NOMO-1 treated with DMSO at 0.1 percent for 48 hours (cell line): ENCODE data around the gene SLC29A1.
A peak's percentile ranks its signal among the peaks of the same experiment; 100 is the strongest.
"Not testable (repeated sequence)": the region's sequence is repeated elsewhere in the genome, so short reads cannot be mapped to it uniquely, and the experiment has no call there.

ENCODE experiments used
- DNase-seq: peaks from one replicate; lab custom pipeline; 2025; ENCODE audit not compliant: unreplicated experiment; lab: John Stamatoyannopoulos, UW

The SLC29A1 gene

DNA sequence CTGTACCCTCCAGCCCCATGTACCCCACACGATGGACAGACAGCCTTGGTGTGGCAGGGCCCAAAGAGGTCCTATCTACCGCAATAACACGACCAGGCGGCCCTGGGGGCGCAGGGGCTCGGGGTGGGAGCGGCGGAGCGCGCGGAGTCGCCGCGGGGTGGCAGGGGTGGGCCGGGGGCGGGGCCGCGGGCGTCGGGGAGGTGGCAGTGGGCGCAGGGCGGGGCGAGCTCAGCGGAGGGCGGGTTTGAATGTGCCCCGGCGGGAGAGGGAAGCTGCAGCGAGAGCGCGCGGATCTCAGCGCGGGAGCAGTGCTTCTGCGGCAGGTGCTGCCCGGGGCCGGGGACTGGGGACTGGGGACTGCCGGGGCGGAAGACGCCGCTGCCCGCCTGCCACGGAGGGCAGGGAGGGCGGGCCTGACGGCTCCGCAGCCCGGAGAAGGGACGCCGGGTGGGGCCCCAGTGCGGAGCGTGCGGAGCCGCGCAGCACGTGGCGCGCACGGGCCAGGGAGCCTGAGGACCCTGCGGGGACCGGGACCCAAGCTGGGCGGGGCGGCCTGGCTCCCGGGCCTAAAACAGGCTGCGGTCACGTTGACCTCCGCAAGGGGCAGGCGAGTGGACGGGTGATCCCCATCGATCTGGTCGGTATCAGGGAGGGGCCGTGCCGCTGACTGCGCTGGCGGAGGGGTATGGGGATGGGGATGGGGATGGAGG lies at the start of gene SLC29A1:
SLC29A1 (plus strand) TSS at position 277 of the 710 bp plus-strand sequence. CDS start 3,719 bp downstream, outside the sequence.
- DNase-seq = peak; percentile 80

DNA sequence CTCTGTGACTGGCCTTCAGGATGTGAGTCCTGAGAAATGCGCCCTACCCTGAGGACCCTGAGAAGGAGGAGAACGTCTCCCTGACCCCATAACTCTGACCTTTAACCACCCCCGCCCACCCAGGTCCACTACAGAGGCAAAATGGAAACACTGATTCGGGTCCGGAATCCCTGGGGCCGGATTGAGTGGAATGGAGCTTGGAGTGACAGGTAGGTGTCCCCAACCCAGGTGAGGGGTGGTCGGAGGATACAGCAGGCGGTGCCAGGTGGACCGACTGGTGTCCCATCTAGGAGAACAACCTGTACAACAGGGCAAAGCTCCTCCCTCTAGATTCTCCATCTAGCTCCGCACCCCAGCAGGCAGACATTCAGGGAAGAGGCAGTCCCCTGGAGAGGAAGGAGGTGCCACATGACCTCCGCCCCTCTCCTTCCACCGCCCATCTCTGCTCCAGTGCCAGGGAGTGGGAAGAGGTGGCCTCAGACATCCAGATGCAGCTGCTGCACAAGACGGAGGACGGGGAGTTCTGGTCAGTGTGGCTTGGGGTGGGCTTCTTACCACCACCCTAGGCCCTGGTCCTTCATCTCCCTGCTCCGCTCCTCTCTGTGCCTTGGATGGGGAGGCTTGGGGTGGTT lies 47.1 kb upstream of the SLC29A1 start:
- no peak for DNase-seq

DNA sequence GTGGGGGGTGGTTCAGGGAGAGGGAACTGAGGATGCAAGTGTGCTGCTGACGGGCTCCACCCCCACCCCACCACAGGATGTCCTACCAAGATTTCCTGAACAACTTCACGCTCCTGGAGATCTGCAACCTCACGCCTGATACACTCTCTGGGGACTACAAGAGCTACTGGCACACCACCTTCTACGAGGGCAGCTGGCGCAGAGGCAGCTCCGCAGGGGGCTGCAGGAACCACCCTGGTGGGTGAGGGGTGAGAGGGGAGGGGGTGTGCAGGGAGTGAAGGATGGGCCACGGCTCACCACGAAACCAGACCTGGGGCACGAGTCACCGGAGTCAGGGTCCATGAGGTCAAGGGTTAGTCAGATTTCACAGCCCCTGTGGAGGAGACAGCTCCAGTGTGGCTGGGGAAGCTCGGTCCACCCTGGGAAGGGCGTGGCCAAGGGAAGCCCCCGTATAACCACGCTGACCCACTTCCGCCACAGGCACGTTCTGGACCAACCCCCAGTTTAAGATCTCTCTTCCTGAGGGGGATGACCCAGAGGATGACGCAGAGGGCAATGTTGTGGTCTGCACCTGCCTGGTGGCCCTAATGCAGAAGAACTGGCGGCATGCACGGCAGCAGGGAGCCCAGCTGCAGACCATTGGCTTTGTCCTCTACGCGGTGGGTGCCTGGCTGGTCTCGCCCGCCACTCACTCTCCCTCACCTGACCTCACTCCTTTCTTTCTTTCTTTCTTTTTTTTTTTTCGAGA lies 46.5 kb upstream of the SLC29A1 start:
- no peak for DNase-seq

DNA sequence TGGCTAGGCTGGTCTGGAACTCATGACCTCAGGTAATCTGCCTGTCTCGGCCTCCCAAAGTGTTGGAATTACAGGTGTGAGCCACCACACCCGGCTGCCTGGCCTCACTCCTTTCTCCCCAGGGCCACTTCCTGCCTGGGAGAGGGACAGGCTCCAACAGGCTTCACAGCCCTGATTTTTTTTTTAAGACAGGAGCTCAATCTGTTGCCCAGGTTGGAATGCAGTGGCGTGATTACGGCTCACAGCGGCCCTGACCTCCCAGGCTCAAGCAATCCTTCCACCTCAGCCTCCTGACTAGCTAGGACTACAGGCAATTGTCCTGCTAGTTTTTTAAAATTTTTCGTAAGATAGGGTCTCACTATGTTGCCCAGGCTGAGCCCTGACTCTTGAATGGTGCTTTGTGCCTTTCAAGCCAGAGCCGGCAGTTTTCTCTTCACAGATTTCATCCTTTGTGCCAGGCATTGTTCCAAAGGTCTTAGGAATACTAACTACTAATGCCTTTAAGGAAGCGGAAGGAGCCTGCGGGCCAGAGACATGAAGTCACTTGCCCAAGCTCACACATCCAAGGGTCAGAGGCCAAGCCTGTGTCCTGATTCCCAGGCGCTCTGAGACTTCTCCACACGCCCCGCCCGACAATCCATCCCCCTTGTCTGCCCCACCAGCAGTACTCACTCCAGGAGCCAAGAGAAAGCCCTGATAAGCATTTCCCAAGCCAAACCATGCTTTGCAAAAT lies 45.5 kb upstream of the SLC29A1 start:
- no peak for DNase-seq

DNA sequence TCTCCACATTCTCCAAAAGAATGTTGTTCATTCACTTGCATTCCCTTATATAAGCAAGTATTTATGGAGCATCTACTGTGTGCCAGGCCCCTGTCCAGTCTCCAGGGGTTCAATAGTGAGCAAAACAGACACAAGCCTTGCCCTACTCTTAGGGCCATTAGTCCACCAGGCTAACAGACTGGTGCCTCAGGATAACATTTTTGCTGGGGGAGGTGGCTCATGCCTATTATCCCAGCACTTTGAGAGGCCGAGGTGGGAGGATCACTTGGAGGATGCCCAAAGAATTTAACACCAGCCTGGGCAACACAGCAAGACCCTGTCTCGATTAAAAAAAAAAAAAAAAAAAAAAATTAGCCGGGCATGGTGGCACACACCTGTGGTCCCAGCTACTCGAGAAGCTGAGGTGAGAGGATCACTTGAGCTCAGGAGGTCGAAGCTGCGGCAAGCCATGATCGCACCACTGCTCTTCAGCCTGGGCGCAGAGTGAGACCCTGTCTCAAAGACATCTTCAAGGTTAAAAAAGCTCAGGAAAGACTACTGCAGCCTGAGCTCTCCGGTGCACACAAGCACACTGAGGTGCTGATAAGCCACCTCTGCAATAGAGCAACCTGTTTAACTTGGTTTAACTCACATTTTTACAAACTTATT lies 44.8 kb upstream of the SLC29A1 start:
- no peak for DNase-seq

DNA sequence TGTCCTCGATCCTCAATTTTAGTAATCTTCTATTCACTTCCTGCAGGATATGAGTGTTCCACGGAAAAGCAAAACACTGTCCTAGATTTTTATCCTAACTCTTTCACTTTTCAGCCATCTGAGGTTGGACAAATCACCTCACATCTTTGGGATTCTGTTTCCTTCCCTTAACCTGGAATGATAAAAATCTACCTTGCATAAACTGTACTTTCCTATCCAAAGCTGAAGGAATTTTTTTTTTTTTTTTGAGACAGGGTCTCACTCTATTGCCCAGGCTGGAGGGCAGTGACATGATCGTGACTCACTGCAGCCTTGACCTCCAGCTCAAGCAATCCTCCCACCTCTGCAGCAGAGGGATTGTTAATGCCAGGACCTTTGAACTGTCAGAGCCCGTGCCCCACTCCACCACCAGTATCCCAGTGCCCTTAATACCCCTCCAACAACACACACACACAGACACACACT lies 44.3 kb upstream of the SLC29A1 start:
- DNase-seq = no peak

DNA sequence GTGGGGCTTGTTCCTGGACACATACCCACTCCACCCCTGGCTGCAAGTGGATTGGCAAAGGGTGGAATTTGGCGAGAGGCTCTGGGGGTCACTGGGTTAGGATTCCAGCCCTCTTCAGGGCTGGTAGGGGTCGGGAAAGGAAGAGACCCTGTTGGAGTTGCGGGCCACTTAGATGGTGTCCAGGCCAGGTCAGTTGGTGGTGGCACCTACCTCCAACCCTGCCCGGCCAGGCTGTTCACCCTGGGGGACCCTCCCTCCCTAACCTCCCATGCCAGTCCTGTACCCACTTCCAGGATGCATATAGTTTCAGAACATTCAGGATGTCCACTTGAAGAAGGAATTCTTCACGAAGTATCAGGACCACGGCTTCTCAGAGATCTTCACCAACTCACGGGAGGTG lies 43.7 kb upstream of the SLC29A1 start:
- DNase-seq = no peak

DNA sequence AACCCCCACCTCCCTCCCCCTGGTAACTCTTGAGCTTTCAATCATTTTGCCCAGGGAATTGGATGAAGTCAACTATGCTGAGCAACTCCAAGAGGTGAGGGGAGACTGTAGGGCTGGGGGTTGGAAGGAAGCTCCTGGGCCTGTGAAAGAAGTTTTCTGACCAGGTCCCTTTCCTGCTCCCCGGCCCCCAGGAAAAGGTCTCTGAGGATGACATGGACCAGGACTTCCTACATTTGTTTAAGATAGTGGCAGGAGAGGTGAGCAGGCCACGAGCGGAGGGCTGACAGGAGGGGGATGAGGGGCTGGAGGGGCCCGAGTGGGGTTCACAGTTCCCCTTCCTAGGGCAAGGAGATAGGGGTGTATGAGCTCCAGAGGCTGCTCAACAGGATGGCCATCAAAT lies 43.0 kb upstream of the SLC29A1 start:
- DNase-seq = no peak

DNA sequence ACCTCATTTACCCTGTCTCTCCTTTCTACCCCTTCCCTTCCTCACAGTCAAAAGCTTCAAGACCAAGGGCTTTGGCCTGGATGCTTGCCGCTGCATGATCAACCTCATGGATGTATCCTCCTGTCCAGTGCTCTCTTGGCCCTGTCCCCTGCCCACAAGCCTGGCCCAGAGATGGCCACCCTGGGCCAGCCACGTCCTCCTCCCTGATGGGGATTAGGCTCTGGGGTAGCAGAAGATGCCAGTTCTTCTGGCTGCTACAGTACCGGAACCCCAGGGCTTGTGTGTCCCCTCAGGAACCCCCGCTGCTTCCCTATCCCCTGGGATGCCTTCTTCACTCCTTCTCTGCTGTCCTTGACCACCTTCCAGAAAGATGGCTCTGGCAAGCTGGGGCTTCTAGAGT lies 42.5 kb upstream of the SLC29A1 start:
- DNase-seq = no peak

DNA sequence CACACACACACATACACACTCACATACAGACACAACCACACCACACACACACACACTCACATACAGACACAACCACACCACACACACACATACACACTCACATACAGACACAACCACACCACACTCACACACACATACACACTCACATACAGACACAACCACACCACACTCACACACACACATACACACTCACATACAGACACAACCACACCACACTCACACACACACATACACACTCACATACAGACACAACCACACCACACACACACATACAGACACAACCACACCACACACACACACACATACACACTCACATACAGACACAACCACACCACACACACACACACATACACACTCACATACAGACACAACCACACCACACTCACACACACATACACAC lies 41.6 kb upstream of the SLC29A1 start:
- not testable (repeated sequence) for DNase-seq

DNA sequence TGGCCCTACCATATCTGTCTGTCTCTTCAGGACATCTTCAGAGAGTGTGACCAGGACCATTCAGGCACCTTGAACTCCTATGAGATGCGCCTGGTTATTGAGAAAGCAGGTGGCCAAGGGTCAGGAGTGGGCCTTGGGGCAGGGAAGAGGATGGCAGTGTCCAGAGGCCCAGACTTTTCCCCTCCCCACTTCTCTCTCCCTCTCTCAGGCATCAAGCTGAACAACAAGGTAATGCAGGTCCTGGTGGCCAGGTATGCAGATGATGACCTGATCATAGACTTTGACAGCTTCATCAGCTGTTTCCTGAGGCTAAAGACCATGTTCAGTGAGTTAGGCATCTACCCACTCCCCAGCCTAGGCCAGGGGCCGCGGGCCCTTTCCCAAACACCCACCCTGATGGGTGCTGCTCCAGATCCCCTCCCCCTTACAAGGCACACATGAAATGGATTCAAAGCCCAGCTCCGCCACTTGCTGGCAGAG lies 40.4 kb upstream of the SLC29A1 start:
- DNase-seq = no peak

DNA sequence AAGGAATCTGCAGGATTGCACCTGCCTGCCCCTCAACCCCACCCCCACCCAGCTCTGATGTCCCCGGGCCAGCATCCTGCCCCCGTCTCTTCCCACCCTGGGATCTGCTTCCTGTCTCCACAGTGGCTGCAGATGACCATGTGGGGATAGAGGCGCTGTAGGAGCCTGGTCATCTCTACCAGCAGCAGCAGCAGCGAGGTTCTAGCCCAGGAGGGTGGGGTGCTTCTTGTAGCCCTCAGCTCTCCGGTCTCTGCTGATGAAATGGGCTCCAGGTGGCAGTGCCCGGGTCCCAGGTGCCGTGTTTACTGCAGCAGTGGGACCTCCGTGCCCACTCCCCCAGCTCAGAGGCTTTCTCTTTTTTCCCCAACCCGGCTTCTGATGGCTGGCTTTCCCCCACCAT lies 39.6 kb upstream of the SLC29A1 start:
- no peak for DNase-seq

DNA sequence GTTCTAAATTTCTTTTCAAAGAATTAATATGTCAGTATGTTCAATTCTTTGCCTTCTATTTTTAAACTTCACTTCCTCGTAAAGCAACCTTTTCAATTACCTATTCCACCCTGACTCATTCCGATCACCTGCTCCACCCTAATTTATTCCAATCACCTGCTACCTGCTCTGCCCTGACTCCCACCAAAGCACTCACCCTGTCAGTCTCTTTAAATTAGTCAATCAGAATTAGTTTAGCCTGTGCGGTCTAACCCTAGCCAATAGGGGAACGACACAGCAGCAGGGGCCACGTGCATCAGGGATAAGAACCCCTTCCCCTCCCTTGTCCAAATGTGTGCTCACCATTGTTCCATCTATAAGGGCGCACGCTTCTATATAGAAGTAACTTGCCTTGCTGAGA lies 38.0 kb upstream of the SLC29A1 start:
- not testable (repeated sequence) for DNase-seq

DNA sequence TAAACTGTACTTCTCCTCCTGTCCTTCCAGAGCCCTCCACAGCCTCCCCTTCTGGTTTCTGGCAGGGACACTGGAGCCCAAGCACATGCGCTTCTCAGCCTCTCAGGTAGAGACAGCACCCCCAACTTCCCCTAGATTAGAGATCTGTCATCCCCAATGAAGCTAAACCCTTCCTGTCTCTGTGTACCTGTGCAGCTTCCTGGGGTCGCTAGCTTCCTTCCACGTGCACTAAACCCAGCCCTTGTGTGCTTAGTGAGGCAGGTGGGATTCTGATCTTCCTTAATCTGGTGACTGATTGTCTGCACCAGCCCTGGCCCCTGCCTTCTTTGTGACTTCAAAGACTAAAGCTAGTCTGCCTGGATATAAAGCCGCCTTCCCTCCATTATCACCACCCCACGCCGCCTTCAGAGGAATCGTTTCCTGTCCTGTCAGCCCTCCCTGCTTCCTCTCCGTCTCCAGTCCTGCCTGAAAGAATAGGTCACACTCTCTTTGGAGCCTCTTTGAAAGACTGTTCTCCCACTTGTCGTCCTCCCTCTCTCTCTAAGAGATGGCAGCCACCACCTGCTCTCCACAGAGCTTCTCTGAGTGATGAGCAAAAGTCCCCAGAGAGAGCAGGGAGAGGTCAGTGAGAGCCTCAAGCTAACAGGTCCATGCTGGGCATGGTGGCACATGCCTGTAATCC lies 37.3 kb upstream of the SLC29A1 start:
- no peak for DNase-seq

DNA sequence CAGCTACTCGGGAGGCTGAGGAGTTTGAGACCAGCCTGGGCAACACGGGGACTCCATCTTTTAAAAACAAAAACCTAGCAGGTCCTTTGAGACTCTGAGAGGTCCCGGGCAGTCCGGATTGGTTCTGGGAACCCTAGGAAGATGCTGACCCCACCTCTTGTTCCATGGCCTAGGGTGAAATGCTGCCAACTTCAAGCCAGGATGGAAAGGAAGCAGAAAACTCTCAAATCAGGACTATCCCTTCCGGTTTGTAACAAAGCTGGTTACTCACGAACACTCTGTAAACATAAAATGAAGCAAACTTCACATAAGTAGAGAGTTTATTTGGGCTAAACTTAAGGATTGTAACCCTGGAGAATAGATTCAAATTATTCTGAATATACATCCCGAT lies 36.8 kb upstream of the SLC29A1 start:
- DNase-seq = no peak

DNA sequence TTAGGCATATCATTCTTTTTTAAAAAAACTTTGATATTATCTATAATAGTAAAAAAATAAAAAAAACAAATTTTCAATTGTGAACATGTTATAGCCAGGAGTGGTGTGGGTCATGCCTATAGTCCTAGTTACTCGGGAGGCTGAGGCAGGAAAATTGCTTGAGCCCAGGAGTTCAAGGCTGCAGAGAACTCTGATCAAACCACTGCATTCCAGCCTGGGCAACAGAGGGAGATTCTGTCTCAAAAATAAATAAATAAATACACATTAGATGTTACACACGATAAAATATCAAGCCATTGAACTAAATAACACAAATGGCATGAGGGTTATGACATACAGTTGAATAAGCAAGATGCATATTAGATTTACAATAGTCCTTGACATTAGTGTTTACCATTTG lies 34.6 kb upstream of the SLC29A1 start:
- DNase-seq = no peak

DNA sequence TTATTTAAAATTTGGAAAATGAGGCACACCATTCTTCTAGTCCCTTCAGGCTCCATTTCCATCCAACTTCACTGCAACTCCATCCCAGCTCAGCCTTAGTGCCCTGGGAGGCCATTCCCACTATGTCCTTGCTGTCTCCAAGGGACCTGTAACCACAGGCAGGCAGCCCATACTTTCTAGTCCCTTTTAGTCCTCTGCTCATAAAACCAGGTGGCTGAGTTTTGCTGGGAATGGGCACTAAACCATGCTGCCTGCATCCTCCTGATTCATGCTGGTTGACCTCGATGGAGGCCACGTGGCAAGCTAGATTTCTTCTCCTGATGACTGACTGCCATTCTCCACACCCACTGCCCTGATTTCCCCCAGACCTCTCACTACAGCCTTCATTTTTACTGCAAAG lies 34.1 kb upstream of the SLC29A1 start:
- no peak for DNase-seq

DNA sequence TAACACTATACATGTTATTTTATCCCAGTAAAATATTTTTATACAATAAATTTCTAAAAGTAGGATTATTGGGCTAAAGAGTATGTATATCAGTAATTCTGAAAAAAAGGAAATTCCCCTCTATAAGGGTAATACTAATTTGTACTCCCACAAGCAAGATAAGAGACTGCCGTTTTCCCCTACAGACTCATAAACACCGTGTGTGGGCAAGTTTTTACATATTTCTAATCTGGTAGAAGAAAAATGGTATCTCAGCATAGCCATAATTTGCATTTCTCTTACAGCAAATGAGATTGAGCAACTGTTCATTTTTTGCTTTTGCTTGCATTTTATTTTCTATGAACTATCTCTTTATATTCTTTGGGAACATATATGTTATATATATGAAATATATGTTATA lies 32.7 kb upstream of the SLC29A1 start:
- DNase-seq = no peak

DNA sequence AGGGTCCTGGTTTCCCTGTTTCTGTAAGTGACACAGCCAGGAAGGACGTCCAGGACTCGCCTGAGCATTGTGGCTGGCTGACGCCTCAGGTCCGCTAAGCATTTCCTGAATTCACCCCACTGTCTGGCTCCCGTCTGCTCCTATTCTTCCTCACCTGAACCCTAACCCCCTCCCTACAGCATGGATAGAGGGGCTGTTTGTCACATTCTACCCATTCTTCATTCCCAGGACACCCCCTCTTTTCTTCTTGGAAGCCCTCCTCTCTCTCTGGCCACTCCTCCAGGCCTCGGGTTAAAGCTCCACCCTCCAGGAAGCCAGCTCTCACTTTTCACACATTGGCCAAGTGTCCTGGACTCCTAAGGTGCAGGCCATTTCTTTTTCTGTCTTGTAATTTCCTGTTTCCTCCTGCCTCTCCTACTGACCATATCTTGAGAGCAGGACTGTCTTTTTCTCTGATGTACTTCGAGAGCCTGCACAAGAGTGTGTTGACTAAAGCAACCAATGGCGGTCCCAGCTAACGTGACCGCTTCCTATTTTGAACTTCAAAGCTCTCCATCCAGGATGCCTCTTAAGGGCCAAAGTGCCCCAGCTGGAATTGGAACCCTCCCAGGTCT lies 30.9 kb upstream of the SLC29A1 start:
- DNase-seq = no peak
